SK-N-SH (cell line): Measurements from ENCODE around the gene GRB10. TPM values are rescaled to one million over a fixed set of nuclear protein-coding genes. Genes with fewer than 3 reads are reported as not detected.

Experiments
- CTCF ChIA-PET: fragments of 300-600, 350-600 bp; formaldehyde crosslinking; extraction: SDS; loops from one replicate; lab custom pipeline; 2021; lab: Yijun Ruan, JAX
- POLR2A ChIA-PET: fragments of 350-600 bp; sonication (Branson Sonifier 250); formaldehyde crosslinking; extraction: SDS; loops from one replicate; lab custom pipeline; 2020; ENCODE audit warnings: antibody characterized with exemption, inconsistent platforms; lab: Yijun Ruan, JAX
- DNase-seq: peaks from one replicate; pipeline ENCODE4 v3.0.0; 2012
- H2AFZ ChIP-seq: fragments of 200-600 bp; sonication (generic); 2 replicates; pipeline ENCODE4 v1.8.1; 2016; ENCODE audit warnings: antibody characterized with exemption, mild to moderate bottlenecking, low read depth
- H3F3A ChIP-seq: fragments of 200-600 bp; sonication (generic); replicated peaks from 2 replicates; pipeline ENCODE3; 2016; ENCODE audit warnings: antibody characterized with exemption, mild to moderate bottlenecking; ENCODE audit not compliant: insufficient read depth
- H3K27ac ChIP-seq, 2 experiments: fragments of 200-500 bp in 1 of 2; fragments of 200-600 bp in 1 of 2; sonication (Bioruptor generic) in 1 of 2; sonication (generic), shearing (Covaris generic) in 1 of 2; 2 replicates each; pipeline versions ENCODE4 v1.5.1 to v1.6.1; 2014 to 2016; ENCODE audit warnings: low read depth in 2 of 2, inconsistent platforms in 1 of 2, low read length in 1 of 2, mild to moderate bottlenecking in 1 of 2, mixed read lengths in 1 of 2
- H3K27me3 ChIP-seq: fragments of 200-600 bp; sonication (generic), shearing (Covaris generic); 2 replicates; pipeline ENCODE4 v1.6.1; 2016; ENCODE audit warnings: mixed run types; ENCODE audit not compliant: insufficient read depth
- H3K36me3 ChIP-seq, 2 experiments: fragments of 200-500 bp in 1 of 2; fragments of 200-600 bp in 1 of 2; sonication (Bioruptor generic) in 1 of 2; sonication (generic) in 1 of 2; replicated peaks in 1 of 2; 2 replicates each; pipeline versions ENCODE3 to v1.5.1; 2014 to 2016; ENCODE audit warnings: low read length in 1 of 2, mild to moderate bottlenecking in 1 of 2; ENCODE audit not compliant: insufficient read depth in 2 of 2, control insufficient read depth in 1 of 2
- H3K4me1 ChIP-seq, 2 experiments: fragments of 200-500 bp in 1 of 2; fragments of 200-600 bp in 1 of 2; sonication (Bioruptor generic) in 1 of 2; sonication (generic), shearing (Covaris generic) in 1 of 2; 2 replicates each; pipeline versions ENCODE4 v1.5.1 to v1.6.1; 2014 to 2016; ENCODE audit warnings: low read depth in 1 of 2, low read length in 1 of 2, mixed run types in 1 of 2; ENCODE audit not compliant: insufficient read depth in 2 of 2, control insufficient read depth in 1 of 2
- H3K4me2 ChIP-seq: fragments of 200-600 bp; sonication (generic), shearing (Covaris generic); 2 replicates; pipeline ENCODE4 v1.6.1; 2017; ENCODE audit warnings: mixed run types
- H3K4me3 ChIP-seq, 2 experiments: fragments of 200-500 bp in 1 of 2; fragments of 200-600 bp in 1 of 2; sonication (Bioruptor generic) in 1 of 2; sonication (generic), shearing (Covaris generic) in 1 of 2; 2 replicates each; pipeline versions ENCODE4 v1.5.1 to v1.8.1; 2014 to 2016; ENCODE audit warnings: low read depth in 2 of 2, inconsistent platforms in 1 of 2, low read length in 1 of 2, mild to moderate bottlenecking in 1 of 2, mixed read lengths in 1 of 2, moderate library complexity in 1 of 2
- H3K79me2 ChIP-seq: fragments of 200-600 bp; sonication (generic); 2 replicates; pipeline ENCODE4 v1.8.1; 2017; ENCODE audit warnings: mild to moderate bottlenecking; ENCODE audit not compliant: insufficient read depth
- H3K9ac ChIP-seq: fragments of 200-600 bp; sonication (generic); 2 replicates; pipeline ENCODE4 v1.6.1; 2017; ENCODE audit warnings: mixed run types
- H3K9me2 ChIP-seq: fragments of 200-600 bp; sonication (generic); 2 replicates; pipeline ENCODE4 v1.6.1; 2017; ENCODE audit warnings: mixed run types
- H3K9me3 ChIP-seq: fragments of 200-600 bp; sonication (generic); 2 replicates; pipeline ENCODE4 v1.6.1; 2017; ENCODE audit warnings: mixed run types, mild to moderate bottlenecking, moderate library complexity
- H4K20me1 ChIP-seq: fragments of 200-600 bp; sonication (generic); 2 replicates; pipeline ENCODE4 v1.6.1; 2017; ENCODE audit warnings: mild to moderate bottlenecking, mixed run types; ENCODE audit not compliant: insufficient read depth
- CHD2 ChIP-seq: fragments of 150-350 bp; IDR thresholded peaks from 2 replicates; pipeline ENCODE4 v1.6.1; 2018; ENCODE audit warnings: low read length; ENCODE audit not compliant: partially characterized antibody
- CTCF ChIP-seq: fragments of 200-600 bp; sonication (generic); IDR thresholded peaks from 2 replicates; pipeline ENCODE4 v1.6.1; 2017; ENCODE audit warnings: antibody characterized with exemption, mild to moderate bottlenecking, moderate library complexity
- EP300 ChIP-seq, 2 experiments: IDR thresholded peaks; 2 replicates each; pipeline versions ENCODE4 v1.4.0 to v1.6.1; 2012; ENCODE audit warnings: borderline replicate concordance in 1 of 2, low read depth in 1 of 2, low read length in 1 of 2
- GABPA ChIP-seq: IDR thresholded peaks from 2 replicates; pipeline ENCODE4 v1.4.0; 2012; ENCODE audit warnings: low read depth, mild to moderate bottlenecking
- JUND ChIP-seq: IDR thresholded peaks from 2 replicates; pipeline ENCODE4 v1.4.0; 2012
- MXI1 ChIP-seq: IDR thresholded peaks from 2 replicates; pipeline ENCODE4 v1.6.1; 2012; ENCODE audit warnings: mild to moderate bottlenecking, low read depth, low read length, improper control_type of control experiment
- NFIC ChIP-seq: IDR thresholded peaks from 2 replicates; pipeline ENCODE4 v1.4.0; 2012; ENCODE audit warnings: borderline replicate concordance
- RAD21 ChIP-seq: IDR thresholded peaks from 2 replicates; pipeline ENCODE4 v1.6.1; 2012; ENCODE audit warnings: mild to moderate bottlenecking, low read length
- RCOR1 ChIP-seq: fragments of 150-350 bp; IDR thresholded peaks from 2 replicates; pipeline ENCODE4 v1.6.1; 2017; ENCODE audit warnings: antibody characterized with exemption, low read length
- RFX5 ChIP-seq: IDR thresholded peaks from 2 replicates; pipeline ENCODE4 v1.6.1; 2012; ENCODE audit warnings: mild to moderate bottlenecking, improper control_type of control experiment, low read length
- SIN3A ChIP-seq: IDR thresholded peaks from 2 replicates; pipeline ENCODE4 v1.6.1; 2012; ENCODE audit warnings: low read depth, mild to moderate bottlenecking, low read length, moderate library complexity, borderline replicate concordance
- TAF1 ChIP-seq: IDR thresholded peaks from 2 replicates; pipeline ENCODE4 v1.6.1; 2012; ENCODE audit warnings: low read depth, mild to moderate bottlenecking, low read length, moderate library complexity, borderline replicate concordance
- TEAD4 ChIP-seq: IDR thresholded peaks from 2 replicates; pipeline ENCODE4 v1.4.0; 2012; ENCODE audit warnings: mild to moderate bottlenecking, borderline replicate concordance; ENCODE audit not compliant: insufficient read depth
- USF2 ChIP-seq: fragments of 150-350 bp; IDR thresholded peaks from 2 replicates; pipeline ENCODE4 v1.6.1; 2017; ENCODE audit warnings: antibody characterized with exemption, low read length, low read depth, borderline replicate concordance
- WGBS: methylation state at CpG from one replicate; pipeline ENCODE4 v1.1.6; 2017; ENCODE audit warnings: low lambda C conversion rate; 5-methylcytosine and 5-hydroxymethylcytosine counted together
- polyA plus RNA-seq, 3 experiments: library from polyadenylated mRNA; depleted of rRNA; stranded (reverse); fragments of >200 nt; gene quantifications; 2 replicates each; pipeline ENCODE4 v1.2.3, GENCODE V29; 2012
- TF ChIP-seq, protein P1 (sequence below): IDR thresholded peaks from 2 replicates; pipeline ENCODE4; 2012

The GRB10 gene
- polyA plus RNA-seq, 1 of the 3 experiments (the other 2 are of a cell fraction) = 5.1 TPM

DNA sequence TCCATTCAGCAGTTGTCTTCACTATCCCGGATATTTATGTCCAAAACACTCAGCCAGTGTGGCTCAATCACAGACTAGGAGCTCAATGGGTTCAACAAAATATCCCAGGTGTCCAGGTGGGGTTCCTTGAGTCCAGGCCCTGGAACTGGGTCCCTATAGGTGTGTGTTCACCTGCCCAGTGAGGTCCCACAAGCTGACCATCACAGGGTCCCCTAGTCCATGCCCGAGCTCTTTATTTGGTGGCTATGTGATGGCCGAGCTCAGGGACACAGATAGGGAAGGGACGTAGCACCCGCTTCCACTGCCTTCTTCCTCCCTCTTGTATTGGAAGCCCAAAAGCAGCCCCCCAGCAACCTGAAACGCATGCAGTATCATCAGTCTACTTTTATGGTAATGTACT is 138.6 kb downstream of the GRB10 start:
- Histone ChIP-seq H3F3A (no peaks in the 10 kb centered on the region), H3K27ac (no peak overlapping the region; a peak in 1 of 4 replicates), H3K4me2 (no peak overlapping the region), H3K9ac (no peak overlapping the region), H3K27me3 (no peaks in the 10 kb centered on the region), H3K36me3 (peaks cover 0 to 6% of the 10 kb centered on the region in 2 experiments), H3K4me3 (no peak overlapping the region), H3K79me2 (peaks cover 21% of the 10 kb centered on the region; the same call in 1 of the 2 replicates), H3K9me3 (no peaks in the 10 kb centered on the region), H3K9me2 (no peaks in the 10 kb centered on the region), H3K4me1 (peaks cover 0 to 22% of the 10 kb centered on the region in 2 experiments; a peak in 2 of 4 replicates), H2AFZ (no peak overlapping the region), H4K20me1 (peaks cover 54% of the 10 kb centered on the region)
- ChIA-PET CTCF (interaction anchor here (0.7 to 3.5 kb wide), 5 partner anchors 11 to 177 kb away, joined by 3 to 30 read pairs (median 4); no protein-coding TSS in a partner anchor), POLR2A (no interaction called here)
- WGBS = 72% methylated on average over 6 of the region's 6 CpGs
- TF ChIP-seq TEAD4 = no peak
- no peak for TF ChIP-seq TAF1
- no peak for TF ChIP-seq SIN3A
- TF ChIP-seq GABPA = no peak
- no peak for TF ChIP-seq CTCF
- TF ChIP-seq JUND = no peak
- TF ChIP-seq EP300 (IDR thresholded peaks at IDR 0.05; ENCODE audit: borderline replicate concordance in 1 of 2, low read depth in 1 of 2, low read length in 1 of 2) = no peak
- no peak for TF ChIP-seq RCOR1
- TF ChIP-seq CHD2 = no peak
- no peak for TF ChIP-seq USF2
- DNase-seq = no peak

DNA sequence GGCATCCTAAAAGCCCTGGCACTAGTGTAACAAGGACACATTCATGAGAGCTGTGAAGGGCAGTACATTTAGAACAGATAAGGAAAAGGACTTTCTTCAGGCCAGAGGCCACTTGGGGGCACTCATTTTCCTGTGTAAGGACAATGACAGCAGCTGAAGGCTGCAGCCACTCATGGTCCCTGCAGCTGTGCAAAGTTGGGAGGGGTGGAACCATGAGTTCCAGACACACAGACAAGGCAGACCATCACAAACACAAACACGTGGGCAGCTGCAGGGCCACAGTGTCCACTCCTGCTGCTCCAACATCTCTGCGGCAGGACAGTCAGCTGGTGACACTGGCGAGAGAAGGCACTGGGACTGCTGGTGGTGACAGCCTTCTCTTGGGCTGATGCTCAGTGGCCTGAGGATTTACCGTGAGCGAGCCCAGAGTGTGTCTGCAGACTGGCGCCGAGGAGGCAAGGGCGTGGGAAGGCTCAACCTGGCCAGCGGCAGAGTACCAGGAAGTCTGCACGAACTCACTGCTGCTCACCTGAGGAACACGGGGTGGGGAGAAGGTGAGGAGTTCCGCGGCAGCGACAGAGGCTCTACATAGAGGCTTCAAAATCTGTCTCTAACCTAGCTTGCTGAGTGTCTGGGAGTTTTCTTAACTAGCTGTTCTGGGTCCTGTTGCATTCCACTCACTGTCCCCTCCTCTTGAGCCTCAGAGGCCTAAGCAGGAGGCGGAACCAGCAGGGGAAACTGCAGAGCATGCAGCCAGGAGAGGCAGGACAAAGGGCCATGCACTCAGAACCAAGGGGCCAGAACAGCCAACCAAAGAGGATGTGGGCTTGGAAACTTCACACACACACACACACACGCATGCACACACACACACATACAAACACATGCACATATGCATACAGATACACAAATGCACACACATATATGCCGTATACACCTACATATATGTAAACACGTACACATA is 141.0 kb downstream of the GRB10 start:
- CTCF ChIA-PET = interaction anchor here (0.6 to 1.9 kb wide), 10 partner anchors 8 to 519 kb away, joined by 3 to 8 read pairs (median 4); no protein-coding TSS in a partner anchor
- DNase-seq = no peak
- H2AFZ ChIP-seq = no peak overlapping the region
- H3K4me1 ChIP-seq = peaks cover 0 to 22% of the 10 kb centered on the region in 2 experiments; a peak in 2 of 4 replicates
- TF ChIP-seq RAD21 = peak; percentile 34
- no peak for TF ChIP-seq CTCF
- no peak for TF ChIP-seq TEAD4
- no peak for TF ChIP-seq MXI1
- no peak for TF ChIP-seq NFIC
- TF ChIP-seq RFX5 = no peak
- TF ChIP-seq, protein P1, sequence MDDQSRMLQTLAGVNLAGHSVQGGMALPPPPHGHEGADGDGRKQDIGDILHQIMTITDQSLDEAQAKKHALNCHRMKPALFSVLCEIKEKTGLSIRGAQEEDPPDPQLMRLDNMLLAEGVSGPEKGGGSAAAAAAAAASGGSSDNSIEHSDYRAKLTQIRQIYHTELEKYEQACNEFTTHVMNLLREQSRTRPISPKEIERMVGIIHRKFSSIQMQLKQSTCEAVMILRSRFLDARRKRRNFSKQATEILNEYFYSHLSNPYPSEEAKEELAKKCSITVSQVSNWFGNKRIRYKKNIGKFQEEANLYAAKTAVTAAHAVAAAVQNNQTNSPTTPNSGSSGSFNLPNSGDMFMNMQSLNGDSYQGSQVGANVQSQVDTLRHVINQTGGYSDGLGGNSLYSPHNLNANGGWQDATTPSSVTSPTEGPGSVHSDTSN = no peak
- TF ChIP-seq, all 33 proteins: peak for 1
- Histone ChIP-seq H3K9ac (no peak overlapping the region), H3F3A (peaks cover 9% of the 10 kb centered on the region), H3K27ac (no peak overlapping the region), H3K9me2 (no peaks in the 10 kb centered on the region), H3K27me3 (no peaks in the 10 kb centered on the region), H3K79me2 (peaks cover 41% of the 10 kb centered on the region), H3K4me2 (no peak overlapping the region), H3K4me3 (no peak overlapping the region), H3K9me3 (no peaks in the 10 kb centered on the region), H4K20me1 (peaks cover 64% of the 10 kb centered on the region), H3K36me3 (peaks cover 0 to 6% of the 10 kb centered on the region in 2 experiments)
- POLR2A ChIA-PET = no interaction called here
- WGBS = 78% methylated on average over 18 of the region's 18 CpGs
